OCI-LY3 (cell line): ENCODE data around the gene RMDN3.

Source experiments
- EZH2phosphoT487 ChIP-seq: fragments of 200-600 bp; shearing (Covaris generic); IDR thresholded peaks from 2 replicates; pipeline ENCODE4 v1.6.1; 2018; ENCODE audit warnings: antibody characterized with exemption, mixed run types, low read depth
- TF ChIP-seq, protein P1 (sequence below): fragments of 200-600, 300-600 bp; sonication (generic); IDR thresholded peaks from 2 replicates; pipeline ENCODE4 v1.5.1; 2014; ENCODE audit warnings: antibody characterized with exemption, low read length, low read depth

DNA sequence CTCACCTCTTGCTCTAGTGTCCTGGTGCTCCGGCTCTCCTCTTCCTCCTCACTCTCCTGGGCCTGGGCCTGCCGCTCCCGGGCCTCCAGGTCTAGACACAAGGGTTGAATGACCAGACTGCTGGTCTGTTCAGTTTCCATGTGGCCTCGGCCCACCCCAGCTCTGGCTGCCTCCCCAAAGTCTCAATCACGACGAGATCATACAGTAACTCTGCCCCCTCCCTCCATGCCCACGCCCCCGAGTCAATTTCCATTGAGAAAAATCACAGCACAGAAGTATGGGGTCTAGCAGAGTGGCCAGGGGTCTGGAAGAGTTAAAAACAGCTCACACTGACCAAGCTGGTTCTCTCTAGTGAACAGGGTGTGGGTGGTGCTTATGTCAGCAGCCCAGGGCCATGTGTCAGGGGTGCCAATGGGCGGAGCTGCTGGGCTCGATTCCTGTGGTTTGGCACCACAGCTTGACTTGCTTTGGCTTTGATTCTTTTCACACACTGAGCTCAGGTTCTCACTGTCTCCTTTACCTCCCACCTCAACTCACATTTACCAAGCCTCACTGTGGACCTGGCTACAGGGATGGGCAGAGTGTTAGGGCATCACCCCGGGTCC is 21.6 kb upstream of the RMDN3 start:
- TF ChIP-seq, protein P1, sequence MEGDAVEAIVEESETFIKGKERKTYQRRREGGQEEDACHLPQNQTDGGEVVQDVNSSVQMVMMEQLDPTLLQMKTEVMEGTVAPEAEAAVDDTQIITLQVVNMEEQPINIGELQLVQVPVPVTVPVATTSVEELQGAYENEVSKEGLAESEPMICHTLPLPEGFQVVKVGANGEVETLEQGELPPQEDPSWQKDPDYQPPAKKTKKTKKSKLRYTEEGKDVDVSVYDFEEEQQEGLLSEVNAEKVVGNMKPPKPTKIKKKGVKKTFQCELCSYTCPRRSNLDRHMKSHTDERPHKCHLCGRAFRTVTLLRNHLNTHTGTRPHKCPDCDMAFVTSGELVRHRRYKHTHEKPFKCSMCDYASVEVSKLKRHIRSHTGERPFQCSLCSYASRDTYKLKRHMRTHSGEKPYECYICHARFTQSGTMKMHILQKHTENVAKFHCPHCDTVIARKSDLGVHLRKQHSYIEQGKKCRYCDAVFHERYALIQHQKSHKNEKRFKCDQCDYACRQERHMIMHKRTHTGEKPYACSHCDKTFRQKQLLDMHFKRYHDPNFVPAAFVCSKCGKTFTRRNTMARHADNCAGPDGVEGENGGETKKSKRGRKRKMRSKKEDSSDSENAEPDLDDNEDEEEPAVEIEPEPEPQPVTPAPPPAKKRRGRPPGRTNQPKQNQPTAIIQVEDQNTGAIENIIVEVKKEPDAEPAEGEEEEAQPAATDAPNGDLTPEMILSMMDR = no peak
- TF ChIP-seq EZH2phosphoT487 = no peak
